ENCODE measurements around the gene PPP5C. TPM values are rescaled to one million over a fixed set of nuclear protein-coding genes. Genes with fewer than 3 reads are reported as not detected.

The PPP5C gene
- total RNA-seq, 1 experiment from 2014 or later = 58.1 TPM

DNA sequence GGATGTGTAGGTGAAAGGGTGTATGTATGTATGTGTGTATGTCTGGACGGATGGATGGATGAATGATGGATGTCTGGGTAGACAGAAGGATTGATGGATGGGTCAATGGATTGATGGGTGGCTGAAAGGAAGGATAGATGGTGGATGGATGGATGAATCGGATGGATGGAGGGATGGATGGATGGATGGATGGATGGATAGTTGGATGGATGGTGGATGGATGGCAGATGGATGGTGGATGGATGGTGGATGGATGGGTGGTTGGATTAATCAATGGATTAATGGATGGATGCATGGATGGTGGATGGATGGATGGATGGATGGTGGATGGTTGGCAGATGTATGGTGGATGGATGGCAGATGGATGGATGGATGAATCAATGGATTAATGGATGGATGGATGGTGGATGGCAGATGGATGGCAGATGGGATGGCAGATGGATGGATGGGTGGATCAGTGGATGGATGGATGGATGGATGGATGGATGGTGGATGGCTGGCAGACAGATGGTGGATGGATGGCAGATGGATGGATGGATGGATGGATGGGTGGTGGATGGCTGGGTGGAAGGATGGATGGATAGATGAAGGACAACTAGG, 16.5 kb upstream of the PPP5C start:
- intact Hi-C loops (cut with micrococcal nuclease; ENCODE audit: unreplicated experiment) = no loop called here
- in situ Hi-C loops (cut with HindIII; ENCODE audit: low pct_unique_long_range_greater_than_20kb, low sequenced_read_pairs) = no loop called here
- no TSS peak for BruUV-seq (replicated peaks)

DNA sequence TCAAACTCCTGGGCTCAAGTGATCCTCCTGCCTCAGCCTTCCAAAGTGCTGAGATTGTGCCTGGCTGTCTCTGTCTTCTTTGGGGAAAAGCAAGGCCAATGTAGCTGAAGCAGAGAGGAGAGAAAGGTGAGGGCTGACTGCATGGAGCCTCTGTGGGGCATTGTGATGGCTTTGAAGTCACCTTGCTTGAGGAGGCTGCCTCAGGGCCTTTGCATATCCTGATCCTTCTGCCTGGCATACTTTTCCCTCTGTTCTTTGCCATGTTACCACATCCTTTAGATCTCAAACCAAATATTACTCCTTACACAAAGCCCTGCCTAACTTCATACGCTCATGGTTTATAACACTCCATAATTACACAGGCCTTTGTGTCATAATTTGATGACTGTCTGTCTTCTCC, 9.4 kb upstream of the PPP5C start:
- Histone ChIP-seq H3K9me3 (ENCODE audit: control insufficient read depth, insufficient read depth, low read depth, low read length) (no peaks in the 10 kb centered on the region), H3K4me1 (ENCODE audit: control insufficient read depth, insufficient read depth, low read length) (no peaks in the 10 kb centered on the region), H3K27me3 (ENCODE audit: control insufficient read depth, insufficient read depth, low read length) (no peaks in the 10 kb centered on the region), H3K27ac (ENCODE audit: low read length) (no peak overlapping the region), H3K36me3 (ENCODE audit: control insufficient read depth, insufficient read depth, low read length) (no peaks in the 10 kb centered on the region), H3K4me3 (ENCODE audit: low read depth in 2 of 2, low read length in 2 of 2) (no peak overlapping the region)
- ATAC-seq = no peak
- BruUV-seq (replicated peaks) = no TSS peak
- TF ChIP-seq POLR2AphosphoS5 (IDR thresholded peaks at IDR 0.05; ENCODE audit: low read depth, low read length) (no peak), SIN3A (IDR thresholded peaks at IDR 0.05; ENCODE audit: borderline replicate concordance, insufficient read depth, low read depth, low read length) (no peak), TCF7L2 (IDR thresholded peaks at IDR 0.05; ENCODE audit: low read depth, low read length) (no peak)
- TF ChIP-seq, protein P1, sequence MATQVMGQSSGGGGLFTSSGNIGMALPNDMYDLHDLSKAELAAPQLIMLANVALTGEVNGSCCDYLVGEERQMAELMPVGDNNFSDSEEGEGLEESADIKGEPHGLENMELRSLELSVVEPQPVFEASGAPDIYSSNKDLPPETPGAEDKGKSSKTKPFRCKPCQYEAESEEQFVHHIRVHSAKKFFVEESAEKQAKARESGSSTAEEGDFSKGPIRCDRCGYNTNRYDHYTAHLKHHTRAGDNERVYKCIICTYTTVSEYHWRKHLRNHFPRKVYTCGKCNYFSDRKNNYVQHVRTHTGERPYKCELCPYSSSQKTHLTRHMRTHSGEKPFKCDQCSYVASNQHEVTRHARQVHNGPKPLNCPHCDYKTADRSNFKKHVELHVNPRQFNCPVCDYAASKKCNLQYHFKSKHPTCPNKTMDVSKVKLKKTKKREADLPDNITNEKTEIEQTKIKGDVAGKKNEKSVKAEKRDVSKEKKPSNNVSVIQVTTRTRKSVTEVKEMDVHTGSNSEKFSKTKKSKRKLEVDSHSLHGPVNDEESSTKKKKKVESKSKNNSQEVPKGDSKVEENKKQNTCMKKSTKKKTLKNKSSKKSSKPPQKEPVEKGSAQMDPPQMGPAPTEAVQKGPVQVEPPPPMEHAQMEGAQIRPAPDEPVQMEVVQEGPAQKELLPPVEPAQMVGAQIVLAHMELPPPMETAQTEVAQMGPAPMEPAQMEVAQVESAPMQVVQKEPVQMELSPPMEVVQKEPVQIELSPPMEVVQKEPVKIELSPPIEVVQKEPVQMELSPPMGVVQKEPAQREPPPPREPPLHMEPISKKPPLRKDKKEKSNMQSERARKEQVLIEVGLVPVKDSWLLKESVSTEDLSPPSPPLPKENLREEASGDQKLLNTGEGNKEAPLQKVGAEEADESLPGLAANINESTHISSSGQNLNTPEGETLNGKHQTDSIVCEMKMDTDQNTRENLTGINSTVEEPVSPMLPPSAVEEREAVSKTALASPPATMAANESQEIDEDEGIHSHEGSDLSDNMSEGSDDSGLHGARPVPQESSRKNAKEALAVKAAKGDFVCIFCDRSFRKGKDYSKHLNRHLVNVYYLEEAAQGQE (IDR thresholded peaks at IDR 0.05; ENCODE audit: insufficient read depth in 1 of 2, low read depth in 2 of 2, low read length in 1 of 2) = no peak
- TF ChIP-seq, protein P2, sequence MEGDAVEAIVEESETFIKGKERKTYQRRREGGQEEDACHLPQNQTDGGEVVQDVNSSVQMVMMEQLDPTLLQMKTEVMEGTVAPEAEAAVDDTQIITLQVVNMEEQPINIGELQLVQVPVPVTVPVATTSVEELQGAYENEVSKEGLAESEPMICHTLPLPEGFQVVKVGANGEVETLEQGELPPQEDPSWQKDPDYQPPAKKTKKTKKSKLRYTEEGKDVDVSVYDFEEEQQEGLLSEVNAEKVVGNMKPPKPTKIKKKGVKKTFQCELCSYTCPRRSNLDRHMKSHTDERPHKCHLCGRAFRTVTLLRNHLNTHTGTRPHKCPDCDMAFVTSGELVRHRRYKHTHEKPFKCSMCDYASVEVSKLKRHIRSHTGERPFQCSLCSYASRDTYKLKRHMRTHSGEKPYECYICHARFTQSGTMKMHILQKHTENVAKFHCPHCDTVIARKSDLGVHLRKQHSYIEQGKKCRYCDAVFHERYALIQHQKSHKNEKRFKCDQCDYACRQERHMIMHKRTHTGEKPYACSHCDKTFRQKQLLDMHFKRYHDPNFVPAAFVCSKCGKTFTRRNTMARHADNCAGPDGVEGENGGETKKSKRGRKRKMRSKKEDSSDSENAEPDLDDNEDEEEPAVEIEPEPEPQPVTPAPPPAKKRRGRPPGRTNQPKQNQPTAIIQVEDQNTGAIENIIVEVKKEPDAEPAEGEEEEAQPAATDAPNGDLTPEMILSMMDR (IDR thresholded peaks at IDR 0.05) = no peak
- POLR2A ChIA-PET = no interaction called here
- intact Hi-C loops (cut with micrococcal nuclease; ENCODE audit: unreplicated experiment) = no loop called here
- CTCF ChIA-PET = no interaction called here
- DNase-seq (ENCODE audit: low read depth, low spot score) = no peak
- in situ Hi-C loops (cut with HindIII; ENCODE audit: low pct_unique_long_range_greater_than_20kb, low sequenced_read_pairs) = no loop called here

More for the DNA sequence above, 16.5 kb upstream of the PPP5C start:
- Histone ChIP-seq H3K27ac (ENCODE audit: low read length) (no peak overlapping the region), H3K4me1 (ENCODE audit: control insufficient read depth, insufficient read depth, low read length) (no peaks in the 10 kb centered on the region), H3K4me3 (ENCODE audit: low read depth in 2 of 2, low read length in 2 of 2) (no peak overlapping the region), H3K36me3 (ENCODE audit: control insufficient read depth, insufficient read depth, low read length) (no peaks in the 10 kb centered on the region), H3K9me3 (ENCODE audit: control insufficient read depth, insufficient read depth, low read depth, low read length) (peaks cover 6% of the 10 kb centered on the region; the same call in 1 of the 2 replicates), H3K27me3 (ENCODE audit: control insufficient read depth, insufficient read depth, low read length) (no peaks in the 10 kb centered on the region)
- ChIA-PET CTCF (no interaction called here), POLR2A (no interaction called here)
- no peak for DNase-seq (ENCODE audit: low read depth, low spot score)
- no peak for ATAC-seq
- TF ChIP-seq, protein P2 (IDR thresholded peaks at IDR 0.05) = no peak
- TF ChIP-seq TCF7L2 (IDR thresholded peaks at IDR 0.05; ENCODE audit: low read depth, low read length) (no peak), SIN3A (IDR thresholded peaks at IDR 0.05; ENCODE audit: borderline replicate concordance, insufficient read depth, low read depth, low read length) (no peak), POLR2AphosphoS5 (IDR thresholded peaks at IDR 0.05; ENCODE audit: low read depth, low read length) (no peak)
- TF ChIP-seq, protein P1 (IDR thresholded peaks at IDR 0.05; ENCODE audit: insufficient read depth in 1 of 2, low read depth in 2 of 2, low read length in 1 of 2) = no peak

All from Panc1 (cell line).